Activated B cell treated with CpG ODN at 0.5 μM for 24 hours (primary cell): ENCODE data around the gene DNAH11. TPM values are rescaled to one million over a fixed set of nuclear protein-coding genes. Genes with fewer than 3 reads are reported as not detected.

ENCODE experiments used
- ATAC-seq: fragments of 200-7000 bp; cut with Tn5 transposase; one replicate; pipeline ENCODE4 v1.10.0; 2021; ENCODE audit warnings: low read depth, mild to moderate bottlenecking, moderate library complexity
- CTCF ChIA-PET: fragments of 350-600 bp; sonication (Branson Sonifier 250); formaldehyde crosslinking; loops from one replicate; lab custom pipeline; 2021; ENCODE audit warnings: antibody characterized with exemption; lab: Charles Lee
- POLR2A ChIA-PET: fragments of 350-600 bp; sonication (Branson Sonifier 250); formaldehyde crosslinking; loops from one replicate; lab custom pipeline; 2021; ENCODE audit warnings: antibody characterized with exemption; lab: Charles Lee
- DNase-seq: peaks from one replicate; pipeline ENCODE4 v3.0.0; 2022
- H3K27ac Mint-ChIP-seq: one replicate; pipeline ENCODE4 v1.8.0; 2020; ENCODE audit warnings: mixed read lengths
- H3K27me3 Mint-ChIP-seq: one replicate; pipeline ENCODE4 v1.8.0; 2021; ENCODE audit warnings: mixed read lengths
- H3K36me3 Mint-ChIP-seq: one replicate; pipeline ENCODE4 v1.8.0; 2021; ENCODE audit warnings: low read depth, mixed read lengths
- H3K4me1 Mint-ChIP-seq: one replicate; pipeline ENCODE4 v1.8.0; 2021; ENCODE audit warnings: mixed read lengths
- H3K4me3 Mint-ChIP-seq: one replicate; pipeline ENCODE4 v1.8.0; 2020; ENCODE audit warnings: mild to moderate bottlenecking, mixed read lengths
- H3K9me3 Mint-ChIP-seq: one replicate; pipeline ENCODE4 v1.8.0; 2020; ENCODE audit warnings: mixed read lengths
- CTCF ChIP-seq: fragments of 200-600 bp; IDR thresholded peaks from one replicate; pipeline ENCODE4 v1.8.0; 2022; ENCODE audit warnings: antibody characterized with exemption, mild to moderate bottlenecking
- intact Hi-C: fragments of 100-400 bp; cut with micrococcal nuclease; formaldehyde crosslinking; loops from one replicate; pipeline ENCODE4 v1.15.1; 2024
- total RNA-seq: library from RNA; stranded (reverse); gene quantifications from 2 replicates; pipeline ENCODE4 v1.2.3, GENCODE V29; 2022

Gene DNAH11
- total RNA-seq, 1 donor from 2014 or later: not detected

GRCh38 chr7:21639206-21639868 lies 96.5 kb downstream of the DNAH11 start:
- peaks cover 13% of the 10 kb centered on the region for H3K27me3 Mint-ChIP-seq
- ChIA-PET POLR2A (no interaction called here), CTCF (no interaction called here)
- no peaks in the 10 kb centered on the region for H3K9me3 Mint-ChIP-seq
- no peak overlapping the region for H3K4me3 Mint-ChIP-seq
- H3K36me3 Mint-ChIP-seq: no peaks in the 10 kb centered on the region
- DNase-seq: no peak
- H3K27ac Mint-ChIP-seq: no peak overlapping the region
- no peak for ATAC-seq
- no peak for TF ChIP-seq CTCF
- intact Hi-C loops: no loop called here
- H3K4me1 Mint-ChIP-seq: no peaks in the 10 kb centered on the region

- ChIA-PET POLR2A (no interaction called here), CTCF (no interaction called here)
- TF ChIP-seq CTCF: no peak
- H3K4me3 Mint-ChIP-seq: no peak overlapping the region
- H3K27me3 Mint-ChIP-seq: peaks cover 13% of the 10 kb centered on the region
- no peaks in the 10 kb centered on the region for H3K36me3 Mint-ChIP-seq
- no peak overlapping the region for H3K27ac Mint-ChIP-seq
- H3K9me3 Mint-ChIP-seq: no peaks in the 10 kb centered on the region
- intact Hi-C loops: no loop called here
- DNase-seq (no peak), ATAC-seq (no peak)
- H3K4me1 Mint-ChIP-seq: no peaks in the 10 kb centered on the region
These were observed 97.3 kb downstream of the DNAH11 start for GRCh38 chr7:21640105-21640504.

- ATAC-seq: no peak
- no peak overlapping the region for H3K4me3 Mint-ChIP-seq
- H3K9me3 Mint-ChIP-seq: no peaks in the 10 kb centered on the region
- peaks cover 13% of the 10 kb centered on the region for H3K27me3 Mint-ChIP-seq
- ChIA-PET CTCF (no interaction called here), POLR2A (no interaction called here)
- no peak for DNase-seq
- no peaks in the 10 kb centered on the region for H3K4me1 Mint-ChIP-seq
- intact Hi-C loops: no loop called here
- H3K27ac Mint-ChIP-seq: no peak overlapping the region
- no peaks in the 10 kb centered on the region for H3K36me3 Mint-ChIP-seq
- no peak for TF ChIP-seq CTCF
These were observed 98.7 kb downstream of the DNAH11 start for GRCh38 chr7:21641546-21641945.

GRCh38 chr7:21642422-21642821 lies 99.6 kb downstream of the DNAH11 start:
- Mint-ChIP-seq H3K9me3 (no peaks in the 10 kb centered on the region), H3K27me3 (peaks cover 13% of the 10 kb centered on the region), H3K4me3 (no peak overlapping the region), H3K27ac (no peak overlapping the region), H3K4me1 (no peaks in the 10 kb centered on the region), H3K36me3 (no peaks in the 10 kb centered on the region)
- ATAC-seq (no peak), DNase-seq (no peak)
- intact Hi-C loops: no loop called here
- CTCF ChIA-PET: no interaction called here
- POLR2A ChIA-PET: no interaction called here
- TF ChIP-seq CTCF: no peak

GRCh38 chr7:21651697-21652096 lies 108.9 kb downstream of the DNAH11 start:
- Mint-ChIP-seq H3K4me3 (no peak overlapping the region), H3K36me3 (no peaks in the 10 kb centered on the region), H3K9me3 (no peaks in the 10 kb centered on the region), H3K4me1 (no peaks in the 10 kb centered on the region), H3K27me3 (peaks cover 2% of the 10 kb centered on the region), H3K27ac (no peak overlapping the region)
- ChIA-PET POLR2A (no interaction called here), CTCF (no interaction called here)
- no peak for ATAC-seq
- intact Hi-C loops: no loop called here
- no peak for DNase-seq
- TF ChIP-seq CTCF: no peak
